ENCODE results near the gene ST3GAL3. TPM values are rescaled to one million over a fixed set of nuclear protein-coding genes. Genes with fewer than 3 reads are reported as not detected.

The ST3GAL3 gene
- total and polyA plus RNA-seq, 12 donors = 14.5 to 39.3 (median 31.7) TPM

GRCh38 chr1:43934986-43935324 lies 227.6 kb downstream of the ST3GAL3 start:
- peaks cover 0 to 41% (median 26%) of the 10 kb centered on the region in 7 donors for H3K27me3 ChIP-seq
- H3K27ac ChIP-seq = no peak overlapping the region
- WGBS, 2 donors = 43 to 50% methylated on average over 5 of the region's 5 CpGs
- peaks cover 6 to 42% (median 23%) of the 10 kb centered on the region in 9 donors for H3K4me1 ChIP-seq
- intact Hi-C loops (cut with DNase I) = loop anchor here (1.0 to 10.0 kb wide), 8 partner anchors 172 to 410 kb away; partner anchors contain the start of gene PTPRF (in 1 of the 10)
- H3K4me3 ChIP-seq = no peak overlapping the region
- no peaks in the 10 kb centered on the region for H3K9me3 ChIP-seq
- ATAC-seq (no peak), DNase-seq (no peak)
- TF ChIP-seq, protein P1, sequence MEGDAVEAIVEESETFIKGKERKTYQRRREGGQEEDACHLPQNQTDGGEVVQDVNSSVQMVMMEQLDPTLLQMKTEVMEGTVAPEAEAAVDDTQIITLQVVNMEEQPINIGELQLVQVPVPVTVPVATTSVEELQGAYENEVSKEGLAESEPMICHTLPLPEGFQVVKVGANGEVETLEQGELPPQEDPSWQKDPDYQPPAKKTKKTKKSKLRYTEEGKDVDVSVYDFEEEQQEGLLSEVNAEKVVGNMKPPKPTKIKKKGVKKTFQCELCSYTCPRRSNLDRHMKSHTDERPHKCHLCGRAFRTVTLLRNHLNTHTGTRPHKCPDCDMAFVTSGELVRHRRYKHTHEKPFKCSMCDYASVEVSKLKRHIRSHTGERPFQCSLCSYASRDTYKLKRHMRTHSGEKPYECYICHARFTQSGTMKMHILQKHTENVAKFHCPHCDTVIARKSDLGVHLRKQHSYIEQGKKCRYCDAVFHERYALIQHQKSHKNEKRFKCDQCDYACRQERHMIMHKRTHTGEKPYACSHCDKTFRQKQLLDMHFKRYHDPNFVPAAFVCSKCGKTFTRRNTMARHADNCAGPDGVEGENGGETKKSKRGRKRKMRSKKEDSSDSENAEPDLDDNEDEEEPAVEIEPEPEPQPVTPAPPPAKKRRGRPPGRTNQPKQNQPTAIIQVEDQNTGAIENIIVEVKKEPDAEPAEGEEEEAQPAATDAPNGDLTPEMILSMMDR (IDR thresholded peaks at IDR 0.05) = peak in 3 of 9 donors; percentile 1 to 7 (median 5)
- H3K36me3 ChIP-seq = peaks cover 0 to 4% (median 0%) of the 10 kb centered on the region in 9 donors

DNA sequence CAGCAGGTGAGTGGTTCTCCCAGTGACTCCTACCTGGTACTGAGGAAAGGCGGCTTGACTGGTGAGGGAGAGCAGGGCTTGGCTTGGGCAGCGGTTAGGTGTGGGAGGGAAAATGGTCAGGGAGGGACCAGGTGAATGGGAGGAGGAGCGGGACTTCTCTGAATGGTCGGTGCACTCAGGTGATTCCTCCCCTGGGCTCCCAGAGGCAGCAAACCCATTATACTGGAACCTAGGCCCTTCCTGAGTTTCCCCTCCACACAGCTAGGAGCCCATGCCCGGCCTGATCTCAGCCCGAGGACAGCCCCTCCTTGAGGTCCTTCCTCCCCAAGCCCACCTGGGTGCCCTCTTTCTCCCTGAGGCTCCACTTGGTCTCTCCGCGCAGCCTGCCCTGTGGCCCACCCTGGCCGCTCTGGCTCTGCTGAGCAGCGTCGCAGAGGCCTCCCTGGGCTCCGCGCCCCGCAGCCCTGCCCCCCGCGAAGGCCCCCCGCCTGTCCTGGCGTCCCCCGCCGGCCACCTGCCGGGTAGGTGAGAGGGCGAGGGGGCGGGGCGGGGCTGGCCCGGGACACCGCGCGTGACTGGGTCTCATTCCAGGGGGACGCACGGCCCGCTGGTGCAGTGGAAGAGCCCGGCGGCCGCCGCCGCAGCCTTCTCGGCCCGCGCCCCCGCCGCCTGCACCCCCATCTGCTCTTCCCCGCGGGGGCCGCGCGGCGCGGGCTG lies 228.5 kb downstream of the ST3GAL3 start:
- WGBS, 2 donors = 10 to 11% methylated on average over 41 to 48 of the region's 48 CpGs
- H3K27me3 ChIP-seq = peaks cover 0 to 41% (median 26%) of the 10 kb centered on the region in 7 donors
- H3K4me3 ChIP-seq = peak overlapping the region in 9 of 10 donors; percentile 32 to 56 (median 46)
- DNase-seq (no peak), ATAC-seq (no peak)
- H3K27ac ChIP-seq = no peak overlapping the region
- no peaks in the 10 kb centered on the region for H3K9me3 ChIP-seq
- TF ChIP-seq, protein P1 (IDR thresholded peaks at IDR 0.05) = no peak
- H3K4me1 ChIP-seq = peaks cover 6 to 42% (median 23%) of the 10 kb centered on the region in 9 donors
- intact Hi-C loops (cut with DNase I) = loop anchor here in 7 of 10 donors (2.0 to 10.0 kb wide), 5 partner anchors 173 to 411 kb away; partner anchors contain the start of gene PTPRF (in 1 of the 7)
- H3K36me3 ChIP-seq = no peaks in the 10 kb centered on the region

GRCh38 chr1:43936431-43937151 lies 229.3 kb downstream of the ST3GAL3 start:
- H3K27ac ChIP-seq = no peak overlapping the region
- no peaks in the 10 kb centered on the region for H3K36me3 ChIP-seq
- peaks cover 0 to 41% (median 26%) of the 10 kb centered on the region in 7 donors for H3K27me3 ChIP-seq
- H3K9me3 ChIP-seq = no peaks in the 10 kb centered on the region
- H3K4me1 ChIP-seq = peaks cover 6 to 42% (median 23%) of the 10 kb centered on the region in 9 donors
- WGBS, 2 donors = 10 to 12% methylated on average over 55 to 56 of the region's 56 CpGs
- ATAC-seq (peak in 5 of 8 donors; percentile 15 to 50 (median 21)), DNase-seq (peak in 1 of 2 donors; percentile 41)
- TF ChIP-seq, protein P1 (IDR thresholded peaks at IDR 0.05) = peak in 2 of 9 donors; percentile 9 to 11
- intact Hi-C loops (cut with DNase I) = loop anchor here in 5 of 10 donors (5.0 to 10.0 kb wide), 3 partner anchors 174 to 412 kb away; partner anchors contain the start of gene PTPRF (in 1 of the 5)
- H3K4me3 ChIP-seq = peak overlapping the region in 8 of 10 donors; percentile 26 to 56 (median 44)

- H3K4me3 ChIP-seq = no peak overlapping the region
- peaks cover 0 to 41% (median 26%) of the 10 kb centered on the region in 7 donors for H3K27me3 ChIP-seq
- intact Hi-C loops (cut with DNase I) = loop anchor here in 5 of 10 donors (5.0 to 10.0 kb wide), 3 partner anchors 175 to 413 kb away; partner anchors contain the start of gene PTPRF (in 1 of the 5)
- TF ChIP-seq, protein P1 (IDR thresholded peaks at IDR 0.05) = no peak
- DNase-seq = no peak
- H3K9me3 ChIP-seq = no peaks in the 10 kb centered on the region
- ATAC-seq = no peak
- peaks cover 6 to 42% (median 23%) of the 10 kb centered on the region in 9 donors for H3K4me1 ChIP-seq
- no peaks in the 10 kb centered on the region for H3K36me3 ChIP-seq
- H3K27ac ChIP-seq = no peak overlapping the region
- 90 to 93% methylated on average over 8 of the region's 8 CpGs for WGBS, 2 donors
Observed at GRCh38 chr1:43937179-43937865, 230.0 kb downstream of the ST3GAL3 start.
